ENCODE data around the gene WDR44. TPM values are rescaled to one million over a fixed set of nuclear protein-coding genes. Genes with fewer than 3 reads are reported as not detected.

The WDR44 gene
- total and polyA plus RNA-seq, 2 donors (not counting 3 experiments of a cell fraction or from before 2014, with no cell fraction given): 6.5 to 17.4 TPM

DNA sequence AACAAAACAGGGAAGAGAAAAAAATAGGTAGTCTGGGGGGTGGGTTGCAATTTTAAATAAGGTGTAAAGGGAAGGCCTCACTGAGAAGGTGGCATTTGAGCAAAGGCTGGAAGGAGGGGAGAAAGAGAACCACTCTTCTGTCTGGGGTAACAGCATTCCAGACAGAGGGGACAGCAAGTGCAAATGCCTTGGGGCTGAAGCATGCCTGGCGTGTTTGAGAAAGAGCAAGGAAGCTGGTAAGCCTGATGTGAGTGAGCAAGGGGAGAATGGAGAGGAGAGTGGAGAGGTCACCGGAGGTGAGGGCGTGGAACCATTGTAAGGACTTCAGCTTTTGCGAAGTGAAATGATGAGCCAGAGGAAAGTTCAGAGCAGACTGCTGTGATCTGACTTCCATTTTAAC, 130.0 kb downstream of the WDR44 start:
- H2AFZ ChIP-seq (ENCODE audit: low read depth, low read length): no peak overlapping the region
- H3K9me3 ChIP-seq (replicated peaks; ENCODE audit: control insufficient read depth, insufficient read depth, low read length): no peaks in the 10 kb centered on the region
- CTCF ChIA-PET: no interaction called here
- FAIRE-seq (no peak), DNase-seq (ENCODE audit: low read depth, low spot score) (no peak)
- no peaks in the 10 kb centered on the region for H3K79me2 ChIP-seq (ENCODE audit: control insufficient read depth, insufficient read depth, low read length)
- POLR2A ChIA-PET: no interaction called here
- no peaks in the 10 kb centered on the region for H3K9me1 ChIP-seq (replicated peaks; ENCODE audit: control insufficient read depth, extremely low read depth, insufficient read depth, low read length)
- no TSS peak for BruUV-seq (replicated peaks)
- no peaks in the 10 kb centered on the region for H3K4me1 ChIP-seq (ENCODE audit: control insufficient read depth, extremely low read depth, insufficient read depth, low read length)
- H3K27me3 ChIP-seq (ENCODE audit: control insufficient read depth in 2 of 2, insufficient read depth in 2 of 2, low read length in 2 of 2): no peaks in the 10 kb centered on the region
- H3K36me3 ChIP-seq (ENCODE audit: control insufficient read depth in 2 of 2, extremely low read depth in 1 of 2, insufficient read depth in 2 of 2, low read length in 2 of 2): no peaks in the 10 kb centered on the region
- dilution Hi-C loops (cut with MboI; ENCODE audit: extremely low pct_ligation_motif_present, low sequenced_read_pairs) (no loop called here), intact Hi-C loops (cut with micrococcal nuclease) (no loop called here)
- no peak overlapping the region for H3K9ac ChIP-seq (replicated peaks; ENCODE audit: extremely low read depth, insufficient read depth, low read length)
- TF ChIP-seq FOS (IDR thresholded peaks at IDR 0.05; ENCODE audit: borderline replicate concordance, insufficient read depth, low read length) (no peak), MYC (IDR thresholded peaks at IDR 0.05; ENCODE audit: low read depth, low read length) (no peak), POLR2AphosphoS5 (IDR thresholded peaks at IDR 0.05; ENCODE audit: insufficient read depth, low read depth, low read length) (no peak), JUN (IDR thresholded peaks at IDR 0.05; ENCODE audit: borderline replicate concordance, insufficient read depth, insufficient read length, low read depth) (no peak), POLR2A (IDR thresholded peaks at IDR 0.05; ENCODE audit: low read depth, low read length) (no peak), CTCF (IDR thresholded peaks at IDR 0.05; ENCODE audit: extremely low read depth in 1 of 2, insufficient read depth in 1 of 2, low read depth in 1 of 2, low read length in 2 of 2) (no peak), EZH2 (IDR thresholded peaks at IDR 0.05; ENCODE audit: borderline replicate concordance, low read depth, low read length, severe bottlenecking) (no peak)
- H4K20me1 ChIP-seq (replicated peaks; ENCODE audit: control insufficient read depth, extremely low read depth, insufficient read depth, low read length): no peaks in the 10 kb centered on the region
- no peak overlapping the region for H3K4me3 ChIP-seq (replicated peaks in 1 of 3; ENCODE audit: insufficient read depth in 1 of 3, low read depth in 1 of 3, low read length in 3 of 3)
- H3K4me2 ChIP-seq (ENCODE audit: insufficient read depth, low read length): no peak overlapping the region
- H3K27ac ChIP-seq (ENCODE audit: insufficient read depth, low read depth, low read length): no peak overlapping the region

- no peak overlapping the region for H3K9ac ChIP-seq (replicated peaks; ENCODE audit: extremely low read depth, insufficient read depth, low read length)
- H3K4me3 ChIP-seq (replicated peaks in 1 of 3; ENCODE audit: insufficient read depth in 1 of 3, low read depth in 1 of 3, low read length in 3 of 3): no peak overlapping the region
- TF ChIP-seq JUN (IDR thresholded peaks at IDR 0.05; ENCODE audit: borderline replicate concordance, insufficient read depth, insufficient read length, low read depth) (no peak), POLR2AphosphoS5 (IDR thresholded peaks at IDR 0.05; ENCODE audit: insufficient read depth, low read depth, low read length) (no peak), MYC (IDR thresholded peaks at IDR 0.05; ENCODE audit: low read depth, low read length) (no peak), EZH2 (IDR thresholded peaks at IDR 0.05; ENCODE audit: borderline replicate concordance, low read depth, low read length, severe bottlenecking) (no peak), POLR2A (IDR thresholded peaks at IDR 0.05; ENCODE audit: low read depth, low read length) (no peak), FOS (IDR thresholded peaks at IDR 0.05; ENCODE audit: borderline replicate concordance, insufficient read depth, low read length) (no peak), CTCF (IDR thresholded peaks at IDR 0.05; ENCODE audit: extremely low read depth in 1 of 2, insufficient read depth in 1 of 2, low read depth in 1 of 2, low read length in 2 of 2) (no peak), GATA2 (IDR thresholded peaks at IDR 0.05; ENCODE audit: insufficient read depth, insufficient read length, low read depth, low read length) (no peak)
- TF ChIP-seq, protein P1, sequence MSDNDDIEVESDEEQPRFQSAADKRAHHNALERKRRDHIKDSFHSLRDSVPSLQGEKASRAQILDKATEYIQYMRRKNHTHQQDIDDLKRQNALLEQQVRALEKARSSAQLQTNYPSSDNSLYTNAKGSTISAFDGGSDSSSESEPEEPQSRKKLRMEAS (IDR thresholded peaks at IDR 0.05; ENCODE audit: insufficient read depth, insufficient read length): no peak
- CTCF ChIA-PET: interaction anchor here (1.2 kb wide), 1 partner anchor 21 kb away, joined by 3 read pairs; no protein-coding TSS in a partner anchor
- H2AFZ ChIP-seq (ENCODE audit: low read depth, low read length): no peak overlapping the region
- no peaks in the 10 kb centered on the region for H3K9me3 ChIP-seq (replicated peaks; ENCODE audit: control insufficient read depth, insufficient read depth, low read length)
- H3K27me3 ChIP-seq (ENCODE audit: control insufficient read depth in 2 of 2, insufficient read depth in 2 of 2, low read length in 2 of 2): no peaks in the 10 kb centered on the region
- POLR2A ChIA-PET: no interaction called here
- DNase-seq (ENCODE audit: low read depth, low spot score): no peak
- H3K9me1 ChIP-seq (replicated peaks; ENCODE audit: control insufficient read depth, extremely low read depth, insufficient read depth, low read length): no peaks in the 10 kb centered on the region
- BruUV-seq (replicated peaks): no TSS peak
- H3K4me1 ChIP-seq (ENCODE audit: control insufficient read depth, extremely low read depth, insufficient read depth, low read length): no peaks in the 10 kb centered on the region
- H3K36me3 ChIP-seq (ENCODE audit: control insufficient read depth in 2 of 2, extremely low read depth in 1 of 2, insufficient read depth in 2 of 2, low read length in 2 of 2): no peaks in the 10 kb centered on the region
- no peaks in the 10 kb centered on the region for H3K79me2 ChIP-seq (ENCODE audit: control insufficient read depth, insufficient read depth, low read length)
- no peak overlapping the region for H3K27ac ChIP-seq (ENCODE audit: insufficient read depth, low read depth, low read length)
- H4K20me1 ChIP-seq (replicated peaks; ENCODE audit: control insufficient read depth, extremely low read depth, insufficient read depth, low read length): no peaks in the 10 kb centered on the region
- intact Hi-C loops (cut with micrococcal nuclease) (no loop called here), dilution Hi-C loops (cut with MboI; ENCODE audit: extremely low pct_ligation_motif_present, low sequenced_read_pairs) (no loop called here)
- FAIRE-seq: no peak
- no peak overlapping the region for H3K4me2 ChIP-seq (ENCODE audit: insufficient read depth, low read length)
These were observed 134.3 kb downstream of the WDR44 start for GRCh38 chrX:118480172-118480571.
